T-helper 17 cell (primary cell): ENCODE results near the gene ABHD17C. TPM values are rescaled to one million over a fixed set of nuclear protein-coding genes. Genes with fewer than 3 reads are reported as not detected.

ENCODE experiments used
- ATAC-seq: fragments of 150-1000 bp; cut with Tn5 transposase; 2 replicates; pipeline ENCODE4 v1.10.0; 2021; ENCODE audit warnings: mild to moderate bottlenecking, moderate library complexity
- DNase-seq, 3 donors: peaks; one replicate each; pipeline versions ENCODE4 v3.0.0 to v3.0.0-alpha.2; 2020 to 2021
- H3K9me3 ChIP-seq: one replicate; pipeline ENCODE4 v1.7.0; 2013; ENCODE audit warnings: low read length, mild to moderate bottlenecking; ENCODE audit not compliant: control insufficient read depth, poor library complexity, severe bottlenecking
- H3K27ac Mint-ChIP-seq: one replicate; pipeline ENCODE4 v1.8.0; 2022; ENCODE audit warnings: mild to moderate bottlenecking, moderate library complexity, mixed read lengths
- H3K27me3 Mint-ChIP-seq: one replicate; pipeline ENCODE4 v1.8.0; 2022; ENCODE audit warnings: mixed read lengths
- H3K36me3 Mint-ChIP-seq: one replicate; pipeline ENCODE4 v1.8.0; 2022; ENCODE audit warnings: low read depth, mixed read lengths
- H3K4me1 Mint-ChIP-seq: one replicate; pipeline ENCODE4 v1.8.0; 2022; ENCODE audit warnings: mild to moderate bottlenecking, mixed read lengths
- H3K4me3 Mint-ChIP-seq: one replicate; pipeline ENCODE4 v1.8.0; 2022; ENCODE audit warnings: mild to moderate bottlenecking, moderate library complexity, mixed read lengths
- total RNA-seq, 4 donors: library from RNA in 2 of 4; stranded (reverse) in 2 of 4; gene quantifications; one replicate each; pipeline ENCODE4 v1.2.3 and lab custom pipeline; 2022 to 2026

ABHD17C gene
- total RNA-seq, 2 donors from 2014 or later, result 2.0 to 2.3 TPM

GRCh38 chr15:80695911-80696661 lies 976 bp downstream of the ABHD17C start:
- peak; percentile 42 for ATAC-seq
- no peaks in the 10 kb centered on the region for H3K27me3 Mint-ChIP-seq
- peak overlapping the region; percentile 93 for H3K4me3 Mint-ChIP-seq

DNA sequence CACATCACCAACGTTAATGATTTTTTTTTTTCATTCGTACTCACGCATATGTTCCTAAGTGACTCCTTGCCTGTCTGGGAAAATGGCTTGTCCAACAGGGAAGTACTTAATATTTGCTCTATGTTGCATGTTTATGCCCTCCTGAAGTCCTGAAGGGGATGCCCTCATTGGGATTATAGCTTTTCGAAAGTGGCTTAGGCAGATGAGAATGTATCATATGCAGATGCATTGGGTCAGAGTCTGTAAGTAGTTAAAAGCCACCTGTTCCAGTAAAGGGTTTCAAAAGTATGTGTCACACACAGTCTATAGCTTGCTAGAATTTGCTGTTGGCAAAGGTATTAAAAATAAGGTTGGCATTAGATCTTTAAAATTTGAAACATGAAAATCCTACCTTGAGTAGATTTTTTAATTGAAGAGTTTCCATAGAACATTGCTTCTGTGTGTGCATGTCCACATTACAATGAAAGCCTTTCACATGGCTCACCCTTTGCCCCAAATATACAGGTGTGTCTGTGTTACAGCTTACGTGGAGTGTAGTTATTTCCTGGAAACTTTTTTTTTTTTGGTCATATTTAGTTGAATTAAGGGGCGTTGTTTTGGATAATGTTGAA lies 2.1 kb downstream of the ABHD17C start:
- Mint-ChIP-seq H3K4me3 (peak overlapping the region; percentile 45), H3K4me1 (peaks cover 23% of the 10 kb centered on the region), H3K36me3 (no peaks in the 10 kb centered on the region), H3K27ac (no peak overlapping the region), H3K27me3 (no peaks in the 10 kb centered on the region)
- H3K9me3 ChIP-seq, result no peaks in the 10 kb centered on the region
- no peak for ATAC-seq
- no peak for DNase-seq

More at GRCh38 chr15:80695911-80696661, 976 bp downstream of the ABHD17C start:
- DNase-seq, result peak in 1 of 3 donors; percentile 8
- H3K9me3 ChIP-seq, result no peaks in the 10 kb centered on the region
- Mint-ChIP-seq H3K36me3 (no peaks in the 10 kb centered on the region), H3K4me1 (peaks cover 20% of the 10 kb centered on the region), H3K27ac (no peak overlapping the region)

- Mint-ChIP-seq H3K36me3 (no peaks in the 10 kb centered on the region), H3K4me3 (no peak overlapping the region), H3K4me1 (peaks cover 25% of the 10 kb centered on the region), H3K27me3 (no peaks in the 10 kb centered on the region), H3K27ac (no peak overlapping the region)
- H3K9me3 ChIP-seq, result no peaks in the 10 kb centered on the region
- ATAC-seq (no peak), DNase-seq (no peak)
Measured at GRCh38 chr15:80698676-80699075, 3.6 kb downstream of the ABHD17C start.

DNA sequence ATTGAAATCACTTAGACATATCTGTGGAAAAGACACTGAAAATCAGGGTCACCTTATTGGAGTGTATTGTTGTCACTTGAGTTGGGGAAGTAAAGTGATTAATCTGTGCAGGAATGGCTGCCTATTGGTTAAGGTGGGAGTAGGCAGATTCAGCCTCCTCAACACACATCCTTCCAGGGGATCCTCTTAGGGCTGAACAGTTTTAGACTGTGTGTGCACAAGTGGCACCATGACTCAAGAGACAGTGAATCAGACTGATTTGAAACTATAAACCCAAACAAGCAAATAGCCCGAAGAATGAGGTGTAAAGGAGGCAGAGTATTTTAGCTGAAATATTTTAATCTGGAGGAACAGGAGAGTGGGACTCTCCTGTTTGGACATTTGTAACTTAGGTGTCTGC lies 4.9 kb downstream of the ABHD17C start:
- no peaks in the 10 kb centered on the region for H3K9me3 ChIP-seq
- ATAC-seq (no peak), DNase-seq (no peak)
- no peaks in the 10 kb centered on the region for H3K27me3 Mint-ChIP-seq
- no peak overlapping the region for H3K27ac Mint-ChIP-seq
- H3K36me3 Mint-ChIP-seq, result no peaks in the 10 kb centered on the region
- H3K4me3 Mint-ChIP-seq, result no peak overlapping the region
- peaks cover 28% of the 10 kb centered on the region for H3K4me1 Mint-ChIP-seq

DNA sequence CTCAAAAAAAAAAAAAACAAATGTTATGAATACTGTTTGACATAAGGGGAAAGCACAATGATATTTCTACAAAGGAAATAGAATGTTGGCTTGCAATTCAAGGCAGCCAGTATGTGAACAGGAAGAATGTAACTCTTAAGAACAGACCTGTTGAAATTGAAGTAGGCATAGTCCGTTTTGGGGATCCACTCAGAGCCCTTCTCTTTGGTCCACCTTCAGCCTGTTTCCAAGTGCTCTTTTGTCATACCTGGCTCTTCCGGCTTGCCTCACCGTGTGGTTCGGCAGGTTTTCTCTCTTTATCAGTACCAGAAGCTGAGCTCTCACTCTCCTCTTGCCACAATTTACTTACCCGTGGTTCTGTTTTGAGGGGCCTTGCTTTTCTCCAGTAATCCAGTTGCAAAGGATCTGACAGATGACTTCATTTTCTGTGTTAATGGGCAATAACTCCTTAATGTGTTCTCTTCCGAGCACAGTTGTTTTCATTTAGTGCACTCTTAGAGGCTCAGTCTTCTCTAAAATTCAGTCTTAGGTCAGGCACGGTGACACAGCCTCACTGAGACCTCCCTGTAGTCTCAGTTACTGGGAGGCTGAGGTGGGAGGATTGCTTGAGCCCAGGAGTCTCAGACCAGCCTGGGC lies 6.7 kb downstream of the ABHD17C start:
- Mint-ChIP-seq H3K27me3 (no peaks in the 10 kb centered on the region), H3K4me3 (no peak overlapping the region), H3K4me1 (peaks cover 23% of the 10 kb centered on the region), H3K27ac (no peak overlapping the region), H3K36me3 (no peaks in the 10 kb centered on the region)
- no peaks in the 10 kb centered on the region for H3K9me3 ChIP-seq
- ATAC-seq (no peak), DNase-seq (no peak)

DNA sequence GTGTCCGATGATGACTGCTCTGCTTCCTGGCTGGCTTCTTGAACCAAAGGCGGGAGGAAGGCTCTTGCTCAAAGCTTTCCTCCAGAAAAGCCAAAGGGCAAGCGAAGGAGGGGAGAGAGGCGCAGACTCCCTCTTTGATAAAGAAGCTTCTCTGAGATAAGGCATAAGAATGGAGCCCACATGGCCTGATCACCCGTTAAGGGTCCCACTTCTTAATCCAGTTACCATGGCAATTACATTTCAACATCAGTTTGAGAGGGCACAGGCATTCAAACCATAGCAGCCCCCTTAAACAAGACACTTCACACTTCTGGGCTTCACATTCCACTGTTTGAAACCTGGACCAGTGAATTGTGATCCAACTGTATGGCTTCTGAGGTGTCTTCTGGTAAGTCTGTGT lies 8.0 kb downstream of the ABHD17C start:
- no peak overlapping the region for H3K27ac Mint-ChIP-seq
- H3K27me3 Mint-ChIP-seq, result no peaks in the 10 kb centered on the region
- H3K36me3 Mint-ChIP-seq, result no peaks in the 10 kb centered on the region
- no peak overlapping the region for H3K4me3 Mint-ChIP-seq
- no peak for ATAC-seq
- H3K9me3 ChIP-seq, result no peaks in the 10 kb centered on the region
- H3K4me1 Mint-ChIP-seq, result peaks cover 21% of the 10 kb centered on the region
- DNase-seq, result no peak

DNA sequence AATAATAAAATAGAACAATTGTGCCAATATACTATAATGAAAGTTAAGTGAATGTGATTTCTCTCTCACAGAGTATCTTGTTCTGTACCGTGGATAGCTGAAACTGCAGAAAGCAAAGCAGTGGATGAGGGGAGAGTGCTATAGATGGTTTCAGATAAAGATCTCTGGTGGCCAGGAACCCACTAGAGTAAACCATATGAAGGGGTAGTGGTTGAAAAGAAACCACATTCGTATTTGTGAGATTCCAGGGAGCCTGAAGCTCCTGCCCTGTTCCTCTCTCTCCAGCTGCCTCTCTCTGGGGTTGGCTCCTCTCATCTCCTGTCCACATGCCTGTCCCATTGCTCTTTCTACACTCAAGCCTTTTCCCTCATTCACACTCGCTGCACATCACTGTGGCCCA lies 8.9 kb downstream of the ABHD17C start:
- H3K27ac Mint-ChIP-seq, result no peak overlapping the region
- H3K36me3 Mint-ChIP-seq, result no peaks in the 10 kb centered on the region
- peaks cover 17% of the 10 kb centered on the region for H3K4me1 Mint-ChIP-seq
- DNase-seq (no peak), ATAC-seq (no peak)
- H3K9me3 ChIP-seq, result no peaks in the 10 kb centered on the region
- no peaks in the 10 kb centered on the region for H3K27me3 Mint-ChIP-seq
- no peak overlapping the region for H3K4me3 Mint-ChIP-seq

DNA sequence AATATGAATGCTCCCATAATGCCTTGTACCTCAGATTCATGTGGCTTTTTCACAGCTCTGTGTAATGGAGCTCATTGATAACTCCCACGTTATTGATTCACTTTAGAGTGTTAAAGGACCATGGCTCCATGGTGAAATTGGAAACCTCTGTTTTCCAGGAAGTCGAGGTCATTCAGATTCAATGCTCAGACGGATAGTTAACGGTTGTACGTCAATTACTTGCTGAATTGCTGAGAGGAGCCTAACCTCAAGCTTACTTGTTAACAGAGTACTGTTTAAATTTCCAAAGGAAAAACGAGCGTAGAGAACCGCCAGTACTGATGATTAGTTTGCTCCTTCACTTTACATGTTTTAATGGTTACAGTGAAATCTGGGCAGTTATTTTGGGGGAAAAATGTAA lies 11.1 kb downstream of the ABHD17C start:
- H3K9me3 ChIP-seq, result no peaks in the 10 kb centered on the region
- no peak overlapping the region for H3K27ac Mint-ChIP-seq
- H3K4me3 Mint-ChIP-seq, result no peak overlapping the region
- DNase-seq (no peak), ATAC-seq (no peak)
- H3K27me3 Mint-ChIP-seq, result no peaks in the 10 kb centered on the region
- peaks cover 21% of the 10 kb centered on the region for H3K4me1 Mint-ChIP-seq
- H3K36me3 Mint-ChIP-seq, result peaks cover 2% of the 10 kb centered on the region

DNA sequence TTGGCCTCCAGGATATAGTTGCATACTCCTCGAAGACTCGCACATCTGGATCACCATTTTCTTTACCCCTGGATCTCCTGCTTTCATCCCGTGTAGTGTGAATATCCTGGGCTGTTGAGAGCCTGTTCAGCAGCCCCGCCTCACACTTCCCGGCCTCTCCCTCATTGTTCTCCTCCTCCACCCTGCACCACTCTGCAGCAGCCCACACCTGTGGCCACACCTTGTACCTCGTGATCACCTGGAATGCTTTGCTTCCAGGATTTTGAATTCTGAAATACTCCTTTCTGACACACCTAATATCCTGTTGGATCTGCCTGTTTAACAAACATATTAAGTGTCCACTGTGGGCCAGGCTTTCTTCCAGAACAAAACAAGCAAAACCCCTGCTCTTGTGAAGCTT lies 14.4 kb downstream of the ABHD17C start:
- Mint-ChIP-seq H3K27me3 (no peaks in the 10 kb centered on the region), H3K36me3 (peaks cover 2% of the 10 kb centered on the region), H3K27ac (no peak overlapping the region), H3K4me1 (peaks cover 12% of the 10 kb centered on the region), H3K4me3 (no peak overlapping the region)
- DNase-seq (no peak), ATAC-seq (no peak)
- H3K9me3 ChIP-seq, result no peaks in the 10 kb centered on the region

DNA sequence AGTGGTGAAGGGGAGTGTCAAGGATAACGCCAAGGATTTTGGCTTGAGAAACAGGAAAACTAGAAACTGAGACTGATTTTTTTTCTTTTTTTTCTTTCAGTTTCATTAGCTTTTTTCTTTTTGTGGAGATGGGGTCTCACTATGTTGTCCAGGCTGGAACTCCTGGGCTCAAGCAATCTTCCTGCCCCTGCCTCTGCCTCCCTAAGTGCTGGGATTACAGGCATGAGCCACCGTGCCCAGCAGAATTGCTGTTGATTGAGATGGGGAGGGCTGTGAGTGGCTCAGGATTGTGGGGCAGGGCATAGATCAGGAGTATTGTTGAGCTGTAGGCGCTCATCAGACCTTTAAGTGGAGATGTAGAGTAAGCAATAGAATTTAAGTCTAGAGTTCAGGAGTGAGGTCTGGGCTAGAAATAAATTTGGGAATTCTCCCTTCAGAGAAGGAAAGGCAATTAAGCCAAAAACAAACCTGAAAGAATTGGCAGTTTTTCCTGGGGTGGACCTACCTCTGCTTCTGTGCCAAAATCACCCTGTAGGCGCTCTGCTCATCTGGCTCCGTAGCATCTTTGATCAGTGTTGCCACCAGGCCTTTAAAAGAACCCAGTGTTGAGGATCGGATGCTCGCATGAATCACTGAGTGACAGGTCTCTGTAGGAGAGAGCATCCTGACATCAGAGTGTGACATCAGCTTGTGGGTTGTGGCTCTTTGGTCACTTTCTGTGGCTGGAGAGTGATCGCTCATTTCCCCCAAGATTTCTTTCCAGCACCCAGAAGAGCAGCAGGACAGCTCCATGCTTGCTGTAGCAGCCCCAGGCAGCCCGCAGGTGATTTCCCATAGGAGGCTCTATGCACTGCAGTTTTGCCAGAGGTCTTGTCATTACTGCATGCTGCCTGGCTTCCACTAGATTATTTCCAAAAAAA lies 15.8 kb downstream of the ABHD17C start:
- peaks cover 8% of the 10 kb centered on the region for H3K4me1 Mint-ChIP-seq
- no peak overlapping the region for H3K4me3 Mint-ChIP-seq
- ATAC-seq, result no peak

GRCh38 chr15:80711886-80712285 lies 16.8 kb downstream of the ABHD17C start:
- DNase-seq (no peak), ATAC-seq (no peak)
- Mint-ChIP-seq H3K4me1 (peaks cover 8% of the 10 kb centered on the region), H3K27me3 (no peaks in the 10 kb centered on the region), H3K36me3 (peaks cover 2% of the 10 kb centered on the region), H3K4me3 (no peak overlapping the region), H3K27ac (peak overlapping the region; percentile 41)
- H3K9me3 ChIP-seq, result no peaks in the 10 kb centered on the region

More for the DNA sequence above, 15.8 kb downstream of the ABHD17C start:
- H3K9me3 ChIP-seq, result no peaks in the 10 kb centered on the region
- Mint-ChIP-seq H3K36me3 (peaks cover 2% of the 10 kb centered on the region), H3K27me3 (no peaks in the 10 kb centered on the region), H3K27ac (no peak overlapping the region)
- DNase-seq, result no peak

DNA sequence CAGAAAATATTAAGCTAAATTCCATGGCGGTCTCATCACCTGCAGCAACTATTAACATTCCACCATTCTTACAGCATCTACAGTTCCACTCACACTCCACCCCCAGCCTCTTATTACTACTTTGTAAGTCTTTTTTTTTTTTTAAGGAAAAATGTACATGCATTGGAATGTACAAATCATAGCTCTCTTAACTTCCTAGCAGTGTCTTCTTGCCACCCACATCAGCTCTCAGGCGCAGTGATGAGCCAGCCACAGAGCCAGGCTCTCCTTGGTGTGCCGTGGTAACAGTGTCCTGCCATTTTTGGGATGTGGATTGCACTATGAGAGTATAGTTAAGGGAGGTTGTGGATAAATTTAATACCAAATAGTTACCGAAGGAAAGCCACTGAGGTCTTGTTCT lies 17.8 kb downstream of the ABHD17C start:
- Mint-ChIP-seq H3K4me1 (peaks cover 8% of the 10 kb centered on the region), H3K27ac (no peak overlapping the region), H3K36me3 (peaks cover 2% of the 10 kb centered on the region), H3K27me3 (no peaks in the 10 kb centered on the region), H3K4me3 (no peak overlapping the region)
- H3K9me3 ChIP-seq, result no peaks in the 10 kb centered on the region
- no peak for ATAC-seq
- no peak for DNase-seq

DNA sequence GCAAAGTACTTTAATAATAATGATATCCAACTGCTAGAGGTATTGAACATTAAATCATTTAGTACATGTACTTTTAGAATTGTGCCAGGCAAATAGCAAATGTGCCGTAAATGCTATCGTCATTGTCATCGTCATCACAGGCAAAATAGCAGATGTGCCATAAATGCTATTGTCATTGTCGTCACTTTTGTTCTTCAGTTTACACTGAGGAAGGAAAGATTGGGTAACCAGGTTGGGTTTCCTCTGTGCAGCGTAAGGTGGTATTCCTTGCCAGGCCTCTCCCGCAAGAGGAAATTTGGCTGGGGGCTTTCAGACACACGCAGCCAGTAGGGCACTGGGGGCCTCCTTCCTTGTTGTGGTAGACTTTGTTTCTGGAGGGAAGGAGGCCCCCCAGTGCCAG lies 26.4 kb downstream of the ABHD17C start:
- no peaks in the 10 kb centered on the region for H3K9me3 ChIP-seq
- Mint-ChIP-seq H3K27ac (no peak overlapping the region), H3K4me1 (no peaks in the 10 kb centered on the region), H3K27me3 (no peaks in the 10 kb centered on the region), H3K4me3 (no peak overlapping the region), H3K36me3 (no peaks in the 10 kb centered on the region)
- DNase-seq (no peak), ATAC-seq (no peak)
